HepG2 (cell line): ENCODE measurements around the gene AUH.

Source experiments
- MAFK ChIP-seq, 2 experiments: IDR thresholded peaks in 1 of 2; conservative IDR thresholded peaks in 1 of 2; 2 replicates each; pipeline ENCODE4 v1.6.1; 2011; ENCODE audit warnings: improper control_type of control experiment in 2 of 2, low read length in 2 of 2
- POLR2A ChIP-seq, 2 experiments: IDR thresholded peaks; 2 replicates each; pipeline ENCODE4 v1.6.1; 2011; ENCODE audit warnings: low read depth in 2 of 2, low read length in 2 of 2, mild to moderate bottlenecking in 1 of 2, moderate library complexity in 1 of 2; ENCODE audit not compliant: insufficient read depth in 1 of 2
- ZBTB2 ChIP-seq: sonication (generic); formaldehyde crosslinking; IDR thresholded peaks from 2 replicates; pipeline ENCODE4 v1.8.0; 2022; ENCODE audit warnings: low read depth, missing genetic modification reagents
- ZNF644 ChIP-seq: IDR thresholded peaks from 2 replicates; pipeline ENCODE4 v1.6.1; 2016; ENCODE audit warnings: low read depth

- TF ChIP-seq ZBTB2 (CRISPR knock-in tag) (no peak), ZNF644 (CRISPR knock-in tag) (no peak), POLR2A (IDR thresholded peaks at IDR 0.05; ENCODE audit: insufficient read depth in 1 of 2, low read depth in 2 of 2, low read length in 2 of 2) (0 out of 4 replicates have a peak, but pooled peaks of 1 of the 2 experiments have one; percentile 3), MAFK (conservative IDR thresholded peaks at IDR 0.05 in 1 of 2, IDR thresholded peaks at IDR 0.05 in 1 of 2; ENCODE audit: low read length in 2 of 2) (no peak)
Measured at GRCh38 chr9:91208419-91208745, 153.3 kb downstream of the AUH start.
